ENCODE measurements around the gene SCRN1. TPM values are rescaled to one million over a fixed set of nuclear protein-coding genes. Genes with fewer than 3 reads are reported as not detected.

The SCRN1 gene
- total RNA-seq, 2 experiments from 2014 or later, result 2.0 to 2.5 TPM

GRCh38 chr7:29926216-29926615 lies 63.4 kb downstream of the SCRN1 start:
- POLR2A ChIA-PET, result no interaction called here
- Mint-ChIP-seq H3K9me3 (no peaks in the 10 kb centered on the region), H3K27ac (no peak overlapping the region)

DNA sequence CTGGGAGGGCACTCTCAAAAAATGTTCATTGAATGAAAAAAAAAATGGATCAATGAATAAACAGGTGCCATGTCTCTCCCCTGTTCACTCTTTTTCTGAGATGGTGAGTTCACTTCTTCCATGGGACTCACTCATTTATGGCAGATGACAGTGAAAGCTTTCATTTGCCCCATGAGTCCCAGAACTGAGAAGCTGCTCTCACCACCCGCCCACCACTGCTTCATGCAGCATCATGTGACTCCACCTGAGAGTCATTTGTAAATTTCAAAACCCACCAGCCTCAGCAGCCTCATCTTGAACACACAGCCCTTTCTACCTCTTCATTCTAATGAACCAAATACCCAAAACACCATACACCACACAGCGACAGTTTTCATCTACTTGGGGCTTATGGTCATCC lies 64.9 kb downstream of the SCRN1 start:
- Mint-ChIP-seq H3K36me3 (ENCODE audit: low read depth) (no peaks in the 10 kb centered on the region), H3K4me3 (no peak overlapping the region), H3K27ac (no peak overlapping the region), H3K27me3 (peaks cover 3% of the 10 kb centered on the region), H3K4me1 (no peaks in the 10 kb centered on the region), H3K9me3 (no peaks in the 10 kb centered on the region)
- CTCF ChIA-PET, result no interaction called here
- DNase-seq, result no peak
- POLR2A ChIA-PET, result no interaction called here

More at GRCh38 chr7:29926216-29926615, 63.4 kb downstream of the SCRN1 start:
- no peaks in the 10 kb centered on the region for H3K4me1 Mint-ChIP-seq
- DNase-seq, result no peak
- no peaks in the 10 kb centered on the region for H3K36me3 Mint-ChIP-seq (ENCODE audit: low read depth)
- CTCF ChIA-PET, result interaction anchor here (1.0 kb wide), 1 partner anchor 135 kb away, joined by 3 read pairs; no protein-coding TSS in a partner anchor
- peaks cover 9% of the 10 kb centered on the region for H3K27me3 Mint-ChIP-seq
- H3K4me3 Mint-ChIP-seq, result no peak overlapping the region

DNA sequence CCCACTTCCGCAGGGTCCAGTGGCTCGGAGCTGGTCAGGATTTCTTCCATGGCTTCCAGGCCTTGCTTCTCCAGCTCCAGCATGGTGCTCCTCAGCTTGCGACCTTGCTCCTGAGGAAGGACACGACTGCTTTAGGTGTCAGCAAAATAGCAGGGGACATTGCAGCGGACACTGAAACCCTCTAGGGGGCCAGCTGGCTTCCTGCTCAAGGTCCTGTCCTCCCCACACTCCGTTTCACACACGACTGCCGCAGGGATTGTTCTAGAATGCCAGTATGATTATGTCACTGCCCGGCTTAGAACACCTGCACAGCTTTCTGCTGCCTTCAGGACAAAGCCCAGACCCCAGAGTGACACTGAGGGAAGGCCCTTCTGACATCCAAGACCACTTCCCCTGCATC lies 65.6 kb downstream of the SCRN1 start:
- Mint-ChIP-seq H3K4me1 (no peaks in the 10 kb centered on the region), H3K27me3 (peaks cover 3% of the 10 kb centered on the region), H3K9me3 (no peaks in the 10 kb centered on the region), H3K27ac (no peak overlapping the region), H3K36me3 (ENCODE audit: low read depth) (no peaks in the 10 kb centered on the region), H3K4me3 (no peak overlapping the region)
- ChIA-PET POLR2A (no interaction called here), CTCF (no interaction called here)
- no peak for DNase-seq

GRCh38 chr7:29922921-29923700 lies 66.5 kb downstream of the SCRN1 start:
- H3K4me1 Mint-ChIP-seq, result no peaks in the 10 kb centered on the region
- no peak overlapping the region for H3K27ac Mint-ChIP-seq
- H3K9me3 Mint-ChIP-seq, result no peaks in the 10 kb centered on the region
- DNase-seq, result no peak
- POLR2A ChIA-PET, result no interaction called here
- no peaks in the 10 kb centered on the region for H3K36me3 Mint-ChIP-seq (ENCODE audit: low read depth)
- H3K27me3 Mint-ChIP-seq, result peaks cover 3% of the 10 kb centered on the region
- CTCF ChIA-PET, result interaction anchor here (0.6 kb wide), 2 partner anchors 14 to 30 kb away, joined by 3 read pairs; no protein-coding TSS in a partner anchor
- H3K4me3 Mint-ChIP-seq, result no peak overlapping the region

- POLR2A ChIA-PET, result no interaction called here
- Mint-ChIP-seq H3K4me3 (no peak overlapping the region), H3K27me3 (peaks cover 3% of the 10 kb centered on the region), H3K27ac (no peak overlapping the region), H3K9me3 (no peaks in the 10 kb centered on the region), H3K36me3 (ENCODE audit: low read depth) (no peaks in the 10 kb centered on the region), H3K4me1 (no peaks in the 10 kb centered on the region)
- peak; percentile 30 for DNase-seq
- CTCF ChIA-PET, result interaction anchor here (0.9 to 2.4 kb wide), 16 partner anchors 8 to 643 kb away, joined by 3 to 10 read pairs (median 5); no protein-coding TSS in a partner anchor
Measured at GRCh38 chr7:29921404-29922010, 68.1 kb downstream of the SCRN1 start.

DNA sequence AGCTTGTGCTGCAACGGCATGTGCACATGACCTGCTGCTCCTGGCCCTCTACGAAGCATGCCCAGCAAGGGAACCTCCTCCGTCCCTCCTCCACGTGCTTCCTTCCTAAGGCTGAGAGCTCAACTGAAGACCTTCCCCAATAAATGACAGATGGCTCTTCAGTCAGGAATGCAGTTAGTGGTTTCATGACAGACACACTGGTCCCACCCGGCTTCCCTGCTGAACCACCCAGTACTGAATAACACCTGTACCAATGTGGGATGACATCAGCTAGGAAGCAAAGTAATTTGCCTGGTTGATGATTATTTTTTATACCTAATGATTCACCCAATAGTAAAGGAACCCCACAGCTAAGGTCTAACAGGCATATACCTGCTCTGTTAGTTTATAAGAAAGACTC lies 69.1 kb downstream of the SCRN1 start:
- Mint-ChIP-seq H3K4me3 (no peak overlapping the region), H3K9me3 (no peaks in the 10 kb centered on the region), H3K27ac (no peak overlapping the region), H3K27me3 (peaks cover 5% of the 10 kb centered on the region), H3K36me3 (ENCODE audit: low read depth) (no peaks in the 10 kb centered on the region), H3K4me1 (no peaks in the 10 kb centered on the region)
- POLR2A ChIA-PET, result no interaction called here
- CTCF ChIA-PET, result interaction anchor here (1.1 to 2.4 kb wide), 9 partner anchors 11 to 644 kb away, joined by 3 to 10 read pairs (median 6); no protein-coding TSS in a partner anchor
- no peak for DNase-seq

GRCh38 chr7:29919790-29920189 lies 69.8 kb downstream of the SCRN1 start:
- Mint-ChIP-seq H3K4me1 (no peaks in the 10 kb centered on the region), H3K27ac (no peak overlapping the region), H3K9me3 (no peaks in the 10 kb centered on the region), H3K36me3 (ENCODE audit: low read depth) (no peaks in the 10 kb centered on the region), H3K4me3 (no peak overlapping the region), H3K27me3 (peaks cover 9% of the 10 kb centered on the region)
- no peak for DNase-seq
- ChIA-PET POLR2A (no interaction called here), CTCF (interaction anchor here (2.0 to 2.4 kb wide), 4 partner anchors 10 to 156 kb away, joined by 5 to 10 read pairs (median 8); no protein-coding TSS in a partner anchor)

DNA sequence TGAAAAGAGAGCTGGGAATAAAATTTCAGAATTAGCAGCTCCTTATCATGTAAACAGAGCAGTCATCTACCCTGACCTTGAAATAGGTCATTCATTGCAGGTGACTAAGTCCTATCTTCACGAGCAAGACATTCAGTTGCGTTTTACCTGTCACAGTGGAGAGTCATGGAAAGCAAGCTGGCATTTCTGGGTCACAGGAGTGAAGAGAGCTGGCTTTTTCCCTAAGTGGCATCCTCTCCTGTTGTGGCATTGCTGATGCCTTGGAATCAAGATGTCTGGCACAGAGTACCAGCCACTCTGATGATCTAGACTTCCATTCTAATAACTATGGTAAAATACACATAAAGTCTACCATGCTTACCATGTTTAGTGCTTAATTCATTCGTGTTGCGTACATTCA lies 70.8 kb downstream of the SCRN1 start:
- Mint-ChIP-seq H3K36me3 (ENCODE audit: low read depth) (no peaks in the 10 kb centered on the region), H3K27ac (no peak overlapping the region), H3K4me1 (no peaks in the 10 kb centered on the region), H3K9me3 (no peaks in the 10 kb centered on the region), H3K4me3 (no peak overlapping the region), H3K27me3 (peaks cover 10% of the 10 kb centered on the region)
- CTCF ChIA-PET, result no interaction called here
- POLR2A ChIA-PET, result no interaction called here
- DNase-seq, result no peak

GRCh38 chr7:29917641-29918040 lies 72.0 kb downstream of the SCRN1 start:
- no peak overlapping the region for H3K27ac Mint-ChIP-seq
- POLR2A ChIA-PET, result no interaction called here
- H3K27me3 Mint-ChIP-seq, result peaks cover 10% of the 10 kb centered on the region
- no peaks in the 10 kb centered on the region for H3K4me1 Mint-ChIP-seq
- H3K4me3 Mint-ChIP-seq, result no peak overlapping the region
- DNase-seq, result no peak
- CTCF ChIA-PET, result no interaction called here
- H3K9me3 Mint-ChIP-seq, result no peaks in the 10 kb centered on the region
- no peaks in the 10 kb centered on the region for H3K36me3 Mint-ChIP-seq (ENCODE audit: low read depth)

GRCh38 chr7:29915481-29916215 lies 74.0 kb downstream of the SCRN1 start:
- Mint-ChIP-seq H3K36me3 (ENCODE audit: low read depth) (no peaks in the 10 kb centered on the region), H3K9me3 (no peaks in the 10 kb centered on the region), H3K4me1 (no peaks in the 10 kb centered on the region), H3K27me3 (peaks cover 12% of the 10 kb centered on the region), H3K27ac (no peak overlapping the region), H3K4me3 (no peak overlapping the region)
- POLR2A ChIA-PET, result no interaction called here
- CTCF ChIA-PET, result no interaction called here
- no peak for DNase-seq

DNA sequence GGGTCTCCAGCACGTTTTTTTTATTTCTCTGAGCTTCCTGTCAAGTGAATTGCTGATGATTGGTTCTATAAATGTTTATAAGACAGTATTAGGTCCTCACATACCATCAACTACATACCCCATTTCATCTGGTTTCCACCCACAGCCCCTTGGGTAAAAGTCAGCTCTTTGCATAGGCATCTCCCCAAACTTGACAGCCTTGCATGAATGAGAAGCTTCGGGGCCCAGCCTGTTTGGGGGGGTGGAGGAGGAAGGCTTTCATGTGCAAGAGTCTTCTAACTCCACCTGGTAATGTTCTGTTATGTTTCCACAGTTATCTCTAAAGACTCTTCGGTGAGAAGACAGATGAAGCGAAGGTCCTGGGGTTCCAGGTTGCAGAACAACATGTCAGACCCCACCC lies 75.4 kb downstream of the SCRN1 start:
- H3K4me1 Mint-ChIP-seq, result no peaks in the 10 kb centered on the region
- CTCF ChIA-PET, result no interaction called here
- H3K4me3 Mint-ChIP-seq, result no peak overlapping the region
- POLR2A ChIA-PET, result no interaction called here
- H3K36me3 Mint-ChIP-seq (ENCODE audit: low read depth), result no peaks in the 10 kb centered on the region
- no peaks in the 10 kb centered on the region for H3K9me3 Mint-ChIP-seq
- DNase-seq, result no peak
- H3K27me3 Mint-ChIP-seq, result peaks cover 12% of the 10 kb centered on the region
- no peak overlapping the region for H3K27ac Mint-ChIP-seq

GRCh38 chr7:29906200-29907022 lies 83.2 kb downstream of the SCRN1 start:
- Mint-ChIP-seq H3K4me3 (no peak overlapping the region), H3K27ac (no peak overlapping the region), H3K27me3 (peaks cover 19% of the 10 kb centered on the region), H3K36me3 (ENCODE audit: low read depth) (peaks cover 9% of the 10 kb centered on the region), H3K9me3 (peaks cover 19% of the 10 kb centered on the region), H3K4me1 (no peaks in the 10 kb centered on the region)
- DNase-seq, result no peak
- CTCF ChIA-PET, result no interaction called here
- POLR2A ChIA-PET, result no interaction called here

DNA sequence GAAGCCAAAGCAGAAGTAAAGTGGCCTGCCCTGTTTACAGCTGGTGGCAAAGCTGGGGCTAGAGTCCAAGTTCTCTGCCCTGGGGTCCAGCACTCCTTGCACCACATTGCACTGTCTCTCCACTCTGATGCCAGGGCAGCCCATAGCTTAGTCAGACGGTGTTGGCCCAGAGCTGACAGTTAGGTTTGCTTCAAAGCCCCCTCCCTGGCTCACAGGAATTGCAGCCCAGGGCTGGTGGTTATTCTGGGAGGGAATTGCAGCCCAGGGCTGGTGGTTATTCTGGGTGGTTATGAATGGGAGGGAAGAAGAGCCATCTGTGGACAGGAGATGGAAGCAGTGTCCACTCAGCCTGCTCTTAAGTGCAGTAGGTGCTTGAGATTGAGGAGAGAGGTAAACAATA lies 88.9 kb downstream of the SCRN1 start:
- Mint-ChIP-seq H3K36me3 (ENCODE audit: low read depth) (no peaks in the 10 kb centered on the region), H3K9me3 (peaks cover 4% of the 10 kb centered on the region), H3K4me1 (no peaks in the 10 kb centered on the region), H3K4me3 (no peak overlapping the region), H3K27ac (no peak overlapping the region), H3K27me3 (peaks cover 9% of the 10 kb centered on the region)
- no peak for DNase-seq
- POLR2A ChIA-PET, result no interaction called here
- CTCF ChIA-PET, result no interaction called here
